Right atrium auricular region (tissue), 2 donors: ENCODE results near the gene TSPOAP1. TPM values are rescaled to one million over a fixed set of nuclear protein-coding genes. Genes with fewer than 3 reads are reported as not detected.

Source experiments
- microRNA counts, 2 donors: library from miRNA; unstranded; fragments of <30 nt; microRNA quantifications; one replicate each; lab custom pipeline; 2016 to 2017
- microRNA-seq, 2 donors: library from miRNA; unstranded; fragments of <30 nt; microRNA quantifications; one replicate each; pipeline ENCODE4, GENCODE V29; 2016 to 2017; ENCODE audit warnings: borderline number of aligned reads in 2 of 2, borderline replicate concordance in 1 of 2
- total RNA-seq, 2 donors: library from RNA; depleted of rRNA; stranded (reverse); fragments of >200 nt; gene quantifications; one replicate each; pipeline ENCODE4 v1.1.0, GENCODE V29; 2016

The TSPOAP1 gene
- total RNA-seq, 2 donors from 2014 or later: 6.1 to 8.5 TPM

MicroRNA genes within 50 kb of the gene (microRNA counts, 767-probe panel; counts per million panel counts)
- microRNA hsa-miR-142-3p (lab: Ali Mortazavi, UCI) (3,224 to 6,710 counts per million in 2 donors), microRNA hsa-miR-142-5p (lab: Ali Mortazavi, UCI) (0 to 1,627 counts per million in 2 donors)

Small RNAs within 50 kb of the gene (microRNA-seq; reads per million reads assigned to microRNA genes)
- gene MIR4736: 0 reads per million in 2 donors

Other genes with a start within 250 kb of the TSPOAP1 start
- 10 to 100 TPM; 27.7 to 27.9 TPM for gene DYNLL2, start 245.4 kb downstream of the TSPOAP1 start, total RNA-seq
- gene OR4D1, start 180.4 kb downstream of the TSPOAP1 start, total RNA-seq: not detected
- not detected for gene OR4D2, start 161.8 kb downstream of the TSPOAP1 start, total RNA-seq
- not detected for gene EPX, start 136.1 kb downstream of the TSPOAP1 start, total RNA-seq
- gene MKS1, start 109.5 kb downstream of the TSPOAP1 start, total RNA-seq: 1 to 10 TPM; 4.8 to 6.4 TPM
- not detected for gene LPO, start 90.2 kb downstream of the TSPOAP1 start, total RNA-seq
- under 1 TPM; 0.12 to 0.30 TPM for gene MPO, start 47.9 kb downstream of the TSPOAP1 start, total RNA-seq
- gene SUPT4H1, start 23.4 kb upstream of the TSPOAP1 start, total RNA-seq: 10 to 100 TPM; 50.0 to 51.4 TPM
- gene RNF43, start 88.7 kb upstream of the TSPOAP1 start, total RNA-seq: 1 to 10 TPM; 4.4 to 5.5 TPM
- under 1 TPM in 1 of 2 donors, not detected in 1; 0.08 TPM for gene HSF5, start 159.6 kb upstream of the TSPOAP1 start, total RNA-seq
- 10 to 100 TPM; 13.9 TPM for gene MTMR4, start 185.8 kb upstream of the TSPOAP1 start, total RNA-seq